MV-4-11 (cell line): ENCODE results near the gene GBP2.
A peak's percentile ranks its signal among the peaks of the same experiment; 100 is the strongest.
"Not testable (repeated sequence)": the region's sequence is repeated elsewhere in the genome, so short reads cannot be mapped to it uniquely, and the experiment has no call there.

Experiments
- DNase-seq: peaks from one replicate; lab custom pipeline; 2025; lab: John Stamatoyannopoulos, UW

GBP2 gene, protein sequence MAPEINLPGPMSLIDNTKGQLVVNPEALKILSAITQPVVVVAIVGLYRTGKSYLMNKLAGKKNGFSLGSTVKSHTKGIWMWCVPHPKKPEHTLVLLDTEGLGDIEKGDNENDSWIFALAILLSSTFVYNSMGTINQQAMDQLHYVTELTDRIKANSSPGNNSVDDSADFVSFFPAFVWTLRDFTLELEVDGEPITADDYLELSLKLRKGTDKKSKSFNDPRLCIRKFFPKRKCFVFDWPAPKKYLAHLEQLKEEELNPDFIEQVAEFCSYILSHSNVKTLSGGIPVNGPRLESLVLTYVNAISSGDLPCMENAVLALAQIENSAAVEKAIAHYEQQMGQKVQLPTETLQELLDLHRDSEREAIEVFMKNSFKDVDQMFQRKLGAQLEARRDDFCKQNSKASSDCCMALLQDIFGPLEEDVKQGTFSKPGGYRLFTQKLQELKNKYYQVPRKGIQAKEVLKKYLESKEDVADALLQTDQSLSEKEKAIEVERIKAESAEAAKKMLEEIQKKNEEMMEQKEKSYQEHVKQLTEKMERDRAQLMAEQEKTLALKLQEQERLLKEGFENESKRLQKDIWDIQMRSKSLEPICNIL

DNA sequence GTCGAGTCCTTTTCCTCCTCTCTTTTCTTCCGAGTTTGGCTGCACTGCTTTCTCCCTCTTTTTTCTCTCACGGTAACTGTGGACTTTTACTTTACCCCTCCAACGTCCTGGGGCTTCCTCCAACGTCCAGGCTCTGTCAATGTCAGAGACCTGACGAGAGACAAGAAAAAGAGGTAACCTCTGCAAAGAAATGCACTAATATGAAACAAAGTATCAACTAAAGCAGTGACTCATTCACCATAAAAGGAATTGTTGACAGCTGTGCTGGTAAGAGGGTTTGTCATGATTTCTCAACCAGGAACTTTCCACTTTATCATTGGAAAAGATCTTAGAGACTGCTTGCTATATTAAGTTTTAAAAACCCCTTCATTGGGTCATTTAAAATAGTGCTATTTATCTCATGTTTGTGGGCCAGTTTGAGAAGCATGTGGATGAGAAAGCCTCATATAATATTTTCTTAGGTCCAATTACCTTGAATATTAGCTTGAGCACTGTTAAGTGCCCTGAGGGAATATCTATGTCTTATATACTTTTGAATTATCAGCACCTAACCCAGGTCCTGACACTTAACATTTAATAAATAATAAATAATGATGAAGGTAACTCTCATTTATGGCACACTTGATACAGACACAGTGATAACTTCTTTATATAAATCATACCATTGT, at the start of gene GBP2:
Gene GBP2, minus strand, starts transcription at position 202 of the 668 bp plus-strand sequence. CDS start 4,148 bp downstream, outside the sequence.
- DNase-seq = peak; percentile 81

DNA sequence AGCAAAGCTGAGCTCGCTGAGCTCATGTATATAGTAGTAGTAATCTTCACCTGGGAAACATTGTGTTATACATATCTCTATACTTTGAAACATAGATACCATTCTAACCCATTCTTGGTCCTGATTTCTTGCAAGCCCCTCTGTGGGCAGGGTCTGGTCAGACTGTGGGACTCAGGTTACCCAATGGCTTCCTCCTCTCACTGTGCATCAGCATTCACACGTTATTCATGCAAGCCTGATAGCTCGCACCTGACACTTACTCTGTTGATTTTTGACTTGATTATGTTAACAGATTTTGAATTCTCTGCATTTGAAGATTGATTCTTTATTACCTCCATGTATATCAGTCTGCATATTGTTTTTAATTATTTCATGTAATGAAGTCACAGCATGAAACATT, 48.6 kb upstream of the GBP2 start:
- no peak for DNase-seq

DNA sequence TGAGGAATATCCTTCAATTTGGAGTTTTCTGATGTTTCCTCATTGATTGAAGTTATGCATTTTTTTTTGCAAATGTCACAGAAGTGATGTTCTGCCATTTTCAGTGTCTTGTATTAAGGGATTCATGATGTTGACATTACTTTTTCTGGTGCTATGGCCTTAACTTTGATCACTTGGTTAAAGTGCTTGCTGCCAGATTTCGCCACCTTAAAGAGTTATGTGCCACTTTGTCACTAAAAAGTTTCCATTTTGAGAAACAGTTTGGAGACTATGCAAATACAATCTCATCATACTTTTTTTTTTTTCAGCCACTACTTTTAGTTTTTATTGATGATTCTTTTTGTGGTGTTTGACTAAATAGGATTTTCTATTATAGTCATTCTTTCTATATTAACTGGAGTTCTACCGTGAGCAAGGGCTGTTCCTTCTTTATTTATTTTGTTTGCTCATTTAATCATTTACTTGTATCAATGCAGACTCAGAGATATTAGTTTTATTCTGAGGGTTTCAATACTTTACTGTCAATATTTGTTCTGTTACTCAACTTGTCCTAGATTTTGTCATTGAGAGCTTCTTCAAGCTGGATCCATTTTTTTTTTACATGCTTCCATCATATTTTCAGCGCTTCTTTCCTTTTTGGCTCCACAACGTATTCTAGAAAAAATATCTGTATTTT, 46.7 kb upstream of the GBP2 start:
- DNase-seq = no peak

DNA sequence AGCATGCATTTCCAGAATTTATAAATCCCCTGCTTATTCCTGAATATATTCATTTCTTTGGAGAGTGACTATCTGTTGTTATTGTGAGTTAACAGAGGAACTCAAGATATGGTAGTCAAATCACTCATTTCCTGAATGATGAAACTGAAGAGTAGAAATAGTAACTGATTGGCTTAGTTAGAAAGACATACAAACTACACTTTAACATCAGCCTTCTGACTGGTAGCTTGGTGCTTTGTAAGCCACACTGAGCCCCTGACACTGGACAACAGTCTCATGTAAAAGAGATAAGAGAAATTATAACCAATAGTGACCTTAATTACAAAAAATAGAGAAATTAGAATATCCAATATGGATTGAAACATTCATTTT, 45.1 kb upstream of the GBP2 start:
- DNase-seq = peak; percentile 73

DNA sequence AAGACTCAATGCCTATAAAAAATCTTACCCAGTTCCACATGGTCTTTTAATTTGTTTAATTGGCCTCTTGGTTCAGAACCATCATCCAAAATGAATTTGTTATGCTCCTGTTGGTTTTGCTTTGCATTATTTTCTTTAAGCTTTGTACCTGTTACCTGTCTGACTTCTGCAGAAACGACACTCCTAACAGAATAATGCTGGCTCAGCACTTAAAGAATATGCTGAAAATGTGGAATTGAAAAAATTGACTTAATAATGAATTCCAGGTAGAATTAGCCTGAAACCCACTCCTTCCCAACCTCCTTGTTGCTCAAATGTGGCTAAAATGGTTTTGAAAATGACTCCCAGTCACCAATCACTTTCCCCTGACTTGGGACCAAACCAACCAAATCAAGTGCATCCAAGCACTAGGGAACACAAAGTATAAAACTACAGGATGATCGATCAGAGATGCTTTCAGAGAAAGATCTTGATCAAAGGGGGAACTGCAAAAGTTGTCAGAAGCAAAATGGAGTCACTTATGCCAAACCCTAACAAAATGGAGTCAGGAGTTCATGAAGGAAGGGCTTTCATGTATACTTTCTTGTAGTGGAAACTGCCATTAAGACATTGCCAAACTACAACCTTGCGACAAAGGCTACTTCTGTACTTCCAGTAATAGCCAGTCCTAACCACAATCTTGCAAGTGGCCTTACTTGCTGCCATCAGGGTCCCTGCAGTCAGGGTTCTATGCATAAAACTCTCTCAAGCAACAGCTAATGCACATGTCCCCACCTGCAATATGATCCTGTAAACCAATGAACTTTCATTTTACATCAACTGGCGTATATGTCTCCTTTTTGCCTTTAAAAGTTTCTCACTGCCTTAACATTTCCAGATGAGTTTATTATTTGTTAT, 44.5 kb upstream of the GBP2 start:
- peak; percentile 63 for DNase-seq

DNA sequence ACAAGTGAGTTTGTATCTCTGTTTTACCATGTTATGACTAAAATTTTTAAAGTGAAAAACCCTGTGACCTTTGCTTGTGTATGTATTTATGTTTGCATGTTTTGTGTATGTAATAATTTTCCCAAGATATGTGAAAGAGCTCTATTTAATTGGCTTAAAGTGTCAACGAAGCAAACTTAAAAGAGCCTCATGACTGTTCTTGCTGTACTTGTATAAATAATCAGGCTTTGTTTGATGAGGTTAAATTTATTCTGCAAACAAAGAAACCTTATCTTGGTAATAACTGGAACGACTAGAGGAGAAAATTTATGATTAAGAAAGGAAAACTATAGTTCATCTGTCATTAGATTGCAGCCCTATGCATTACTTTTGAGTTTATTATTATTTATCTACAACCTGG, 43.3 kb upstream of the GBP2 start:
- no peak for DNase-seq

DNA sequence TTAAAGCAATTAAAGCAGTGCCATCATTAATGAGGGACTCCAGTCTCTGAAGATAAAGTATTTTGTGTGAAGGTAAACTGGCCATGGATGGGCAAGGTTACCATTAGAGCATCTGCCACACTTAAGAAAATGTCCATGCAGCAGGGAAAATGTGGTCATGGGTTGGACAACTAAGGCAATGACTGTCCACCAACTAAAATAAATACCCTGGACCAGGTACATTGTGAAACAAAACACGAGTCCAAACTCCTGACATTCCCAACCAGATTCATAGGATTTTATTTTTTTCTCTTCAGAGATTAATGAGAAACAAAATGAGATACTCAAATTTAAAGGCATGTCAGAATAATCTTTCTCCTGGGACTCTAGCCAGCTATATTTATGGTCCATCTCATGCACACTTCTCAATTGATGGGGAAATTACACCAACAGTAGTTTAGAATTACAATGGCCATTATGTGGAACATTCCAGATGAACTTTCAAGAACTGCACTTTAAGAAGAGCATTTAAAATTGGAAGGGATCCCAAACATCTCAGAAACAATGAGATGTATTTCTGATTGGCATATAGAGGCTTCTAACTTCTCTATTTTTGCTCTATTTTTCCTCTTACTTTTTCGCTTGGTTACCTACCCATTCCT, 41.8 kb upstream of the GBP2 start:
- no peak for DNase-seq

DNA sequence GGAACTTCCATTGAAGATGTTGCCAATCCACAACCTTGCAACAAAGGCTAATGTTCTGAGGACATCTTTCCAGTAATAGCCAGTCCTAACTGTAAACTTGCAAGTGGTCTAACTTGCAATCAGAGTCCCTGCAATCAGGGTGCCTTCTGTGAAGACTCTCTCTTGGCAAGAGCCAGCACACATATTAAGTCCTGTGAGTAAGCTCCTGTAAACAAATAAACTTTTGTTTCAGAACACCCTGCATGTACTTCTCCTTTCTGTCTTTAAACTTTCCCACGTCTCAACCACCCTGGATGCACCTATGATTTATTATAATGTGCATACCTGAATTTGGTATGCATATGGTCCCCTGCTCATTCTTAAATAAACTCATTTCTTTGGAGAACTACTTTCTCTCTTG, 40.8 kb upstream of the GBP2 start:
- no peak for DNase-seq

DNA sequence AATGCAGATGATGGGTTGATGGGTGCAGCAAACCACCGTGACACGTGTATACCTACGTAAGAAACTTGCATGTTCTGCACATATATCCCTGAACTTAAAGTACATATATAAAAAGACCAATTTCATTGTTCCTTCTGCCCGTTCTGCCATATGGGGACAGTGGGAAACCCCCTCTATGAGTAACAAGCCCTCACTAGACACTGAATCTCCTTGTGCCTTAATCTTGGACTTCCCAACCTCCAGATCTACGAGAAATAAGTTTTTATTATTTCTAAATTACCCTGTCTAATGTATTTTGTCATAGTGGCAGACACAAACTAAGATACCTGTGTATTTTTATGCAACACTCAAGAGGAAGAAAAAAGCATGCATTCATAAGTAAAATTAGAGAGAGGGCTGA, 39.9 kb upstream of the GBP2 start:
- DNase-seq = no peak

- DNase-seq = peak; percentile 55
Measured at GRCh38 chr1:89151047-89151446, 25.1 kb upstream of the GBP2 start.

- DNase-seq = no peak
Measured at GRCh38 chr1:89149976-89150375, 24.1 kb upstream of the GBP2 start.

GRCh38 chr1:89149229-89149628, 23.3 kb upstream of the GBP2 start:
- DNase-seq = no peak

DNA sequence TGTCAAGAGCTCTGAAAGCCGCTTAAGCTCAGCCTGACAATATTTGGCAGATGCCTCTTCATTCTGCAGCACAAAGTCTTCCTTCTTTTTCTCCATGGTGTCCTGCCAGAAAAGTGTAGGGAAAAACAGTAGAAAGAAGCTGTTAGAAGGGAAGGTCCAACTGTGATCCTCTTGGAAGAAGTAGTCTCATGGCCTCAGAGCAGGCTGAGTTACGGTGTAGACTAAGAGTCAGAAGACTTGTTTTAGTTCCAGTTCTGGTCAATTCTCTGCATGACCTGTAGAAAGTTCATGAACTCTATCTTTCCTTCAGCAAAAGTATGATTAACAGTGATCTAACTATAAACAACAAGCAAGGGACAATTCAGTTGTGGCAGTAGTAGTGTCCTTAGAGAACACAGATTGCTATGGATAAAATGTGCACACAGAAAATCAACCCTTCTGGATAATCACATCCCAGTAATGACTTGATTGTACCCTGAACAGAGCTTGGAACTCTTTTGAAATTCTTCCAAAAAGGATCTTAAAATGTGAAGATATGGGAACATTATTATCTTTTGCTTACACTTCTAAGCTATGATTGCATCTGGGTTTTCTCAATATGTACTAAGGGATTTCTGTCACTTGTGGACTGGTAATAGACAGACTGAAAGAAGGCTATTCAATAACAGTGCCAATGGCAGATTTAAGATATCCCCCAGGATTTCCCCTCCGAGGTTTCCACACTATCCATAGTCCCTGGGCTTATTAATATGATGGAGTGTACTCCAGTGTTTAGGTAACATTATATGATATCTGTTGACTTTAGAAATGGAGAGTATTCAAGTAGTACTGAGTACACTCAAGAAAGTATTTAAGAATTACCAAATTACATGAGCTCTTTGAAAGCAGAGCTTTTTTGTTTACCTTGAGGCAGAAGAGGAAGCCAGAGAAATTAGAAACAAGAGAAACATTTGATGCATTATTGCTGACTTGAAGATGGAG, 22.1 kb upstream of the GBP2 start:
- DNase-seq = no peak

- no peak for DNase-seq
Measured at GRCh38 chr1:89146721-89147120, 20.8 kb upstream of the GBP2 start.

- no peak for DNase-seq
Measured at GRCh38 chr1:89143484-89143883, 17.6 kb upstream of the GBP2 start.

- DNase-seq = no peak
Measured at GRCh38 chr1:89142160-89142559, 16.2 kb upstream of the GBP2 start.

- no peak for DNase-seq
Measured at GRCh38 chr1:89133747-89134146, 7.8 kb upstream of the GBP2 start.

GRCh38 chr1:89130716-89131115, 4.8 kb upstream of the GBP2 start:
- DNase-seq = no peak

DNA sequence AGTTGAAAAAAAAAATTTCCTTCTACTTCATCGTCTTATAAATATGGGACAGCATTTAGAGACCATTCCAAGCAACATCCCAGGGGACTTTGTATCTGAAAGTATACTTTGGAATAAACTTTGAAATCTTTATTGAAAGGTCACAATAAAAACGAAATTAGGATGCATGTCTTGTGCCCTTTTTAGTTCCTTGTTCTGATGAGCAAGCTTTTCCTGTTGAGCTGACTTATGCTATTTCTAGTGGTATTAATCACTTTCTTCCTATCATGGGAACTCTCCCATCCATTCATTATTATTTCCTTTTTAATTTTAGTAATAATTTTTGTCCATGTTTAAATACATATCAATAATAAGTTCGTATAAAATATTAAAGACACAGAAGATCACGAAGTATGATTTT, 4.0 kb upstream of the GBP2 start:
- peak; percentile 52 for DNase-seq

DNA sequence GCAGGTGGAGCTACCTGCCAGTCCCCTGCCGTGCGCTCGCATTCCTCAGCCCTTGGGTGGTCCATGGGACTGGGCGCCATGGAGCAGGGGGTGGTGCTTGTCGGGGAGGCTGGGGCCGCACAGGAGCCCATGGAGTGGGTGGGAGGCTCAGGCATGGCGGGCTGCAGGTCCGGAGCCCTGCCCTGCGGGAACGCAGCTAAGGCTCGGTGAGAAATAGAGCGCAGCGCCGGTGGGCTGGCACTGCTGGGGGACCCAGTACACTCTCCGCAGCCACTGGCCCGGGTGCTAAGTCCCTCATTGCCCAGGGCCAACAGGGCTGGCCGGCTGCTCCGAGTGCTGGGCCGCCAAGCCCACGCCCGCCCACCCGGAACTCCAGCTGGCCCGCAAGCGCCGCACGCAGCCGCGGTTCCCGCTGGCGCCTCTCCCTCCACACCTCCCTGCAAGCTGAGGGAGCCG, 2.1 kb upstream of the GBP2 start:
- not testable (repeated sequence) for DNase-seq
